Activated naive CD4-positive, alpha-beta T cell treated with anti-CD3 and anti-CD28 coated beads, Interleukin-2, amount 50 U/mL, for 24 hours (primary cell): ENCODE data around the gene KCNJ6.

ENCODE experiments used
- H3K27ac Mint-ChIP-seq: one replicate; pipeline ENCODE4 v1.8.0; 2021; ENCODE audit warnings: mild to moderate bottlenecking, mixed read lengths
- H3K27me3 Mint-ChIP-seq: one replicate; pipeline ENCODE4 v1.8.0; 2021; ENCODE audit warnings: mixed read lengths
- H3K36me3 Mint-ChIP-seq: one replicate; pipeline ENCODE4 v1.8.0; 2021; ENCODE audit warnings: mixed read lengths
- H3K4me1 Mint-ChIP-seq: one replicate; pipeline ENCODE4 v1.8.0; 2021; ENCODE audit warnings: mixed read lengths
- H3K4me3 Mint-ChIP-seq: one replicate; pipeline ENCODE4 v1.8.0; 2021; ENCODE audit warnings: mild to moderate bottlenecking, mixed read lengths
- H3K9me3 Mint-ChIP-seq: one replicate; pipeline ENCODE4 v1.8.0; 2021; ENCODE audit warnings: mixed read lengths

Gene KCNJ6

GRCh38 chr21:37821786-37822450, 94.3 kb downstream of the KCNJ6 start:
- H3K4me3 Mint-ChIP-seq: no peak overlapping the region
- peaks cover 4% of the 10 kb centered on the region for H3K27me3 Mint-ChIP-seq
- H3K36me3 Mint-ChIP-seq: no peaks in the 10 kb centered on the region
- no peaks in the 10 kb centered on the region for H3K4me1 Mint-ChIP-seq
- no peaks in the 10 kb centered on the region for H3K9me3 Mint-ChIP-seq
- no peak overlapping the region for H3K27ac Mint-ChIP-seq

- Mint-ChIP-seq H3K27ac (no peak overlapping the region), H3K9me3 (no peaks in the 10 kb centered on the region), H3K36me3 (no peaks in the 10 kb centered on the region), H3K27me3 (peaks cover 4% of the 10 kb centered on the region), H3K4me1 (no peaks in the 10 kb centered on the region), H3K4me3 (no peak overlapping the region)
Measured at GRCh38 chr21:37821092-37821491, 95.2 kb downstream of the KCNJ6 start.

DNA sequence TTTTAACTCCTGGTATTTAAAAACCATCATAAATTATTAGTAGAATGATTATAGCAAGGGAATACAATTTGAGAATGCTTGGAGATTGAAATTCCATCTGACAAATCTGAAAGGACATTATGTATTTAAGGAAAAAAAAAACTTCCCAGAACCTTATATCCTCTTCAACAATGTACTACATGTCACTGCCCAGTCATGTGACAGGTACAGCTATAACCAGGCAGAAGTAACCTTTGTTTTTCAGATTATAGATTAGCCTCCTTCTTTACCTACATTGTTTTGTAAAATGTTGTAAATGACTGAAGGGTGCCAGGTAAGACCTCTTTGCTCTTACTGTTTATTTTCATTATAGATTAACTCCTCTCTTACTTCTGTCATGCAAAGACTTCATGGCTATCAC, 96.9 kb downstream of the KCNJ6 start:
- no peaks in the 10 kb centered on the region for H3K36me3 Mint-ChIP-seq
- H3K27ac Mint-ChIP-seq: no peak overlapping the region
- no peak overlapping the region for H3K4me3 Mint-ChIP-seq
- H3K27me3 Mint-ChIP-seq: peaks cover 2% of the 10 kb centered on the region
- H3K4me1 Mint-ChIP-seq: no peaks in the 10 kb centered on the region
- H3K9me3 Mint-ChIP-seq: no peaks in the 10 kb centered on the region

GRCh38 chr21:37817242-37817641, 99.0 kb downstream of the KCNJ6 start:
- Mint-ChIP-seq H3K27ac (no peak overlapping the region), H3K9me3 (peaks cover 16% of the 10 kb centered on the region), H3K36me3 (peaks cover 2% of the 10 kb centered on the region), H3K27me3 (peaks cover 6% of the 10 kb centered on the region), H3K4me3 (no peak overlapping the region), H3K4me1 (no peaks in the 10 kb centered on the region)

DNA sequence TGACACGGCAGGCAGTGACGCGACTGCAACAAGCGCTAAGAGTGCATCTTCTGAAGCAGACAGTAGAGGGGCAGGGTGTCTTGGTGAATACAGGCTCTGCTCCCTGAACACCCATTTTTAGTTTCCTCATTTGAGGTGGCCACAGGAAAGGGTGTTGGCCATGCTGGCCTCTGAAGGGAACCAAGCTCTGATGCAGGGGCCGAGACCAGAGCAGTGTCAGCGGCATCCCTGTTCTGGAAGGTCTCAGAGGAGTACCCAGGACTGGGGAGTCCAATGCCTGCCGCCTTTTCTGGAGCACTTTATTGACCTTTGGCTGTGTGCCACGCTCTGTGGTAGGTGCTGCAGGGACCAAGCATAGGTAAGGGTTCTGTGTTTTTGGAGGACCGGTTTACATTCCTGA, 100.4 kb downstream of the KCNJ6 start:
- no peaks in the 10 kb centered on the region for H3K4me1 Mint-ChIP-seq
- H3K36me3 Mint-ChIP-seq: peaks cover 2% of the 10 kb centered on the region
- no peak overlapping the region for H3K4me3 Mint-ChIP-seq
- H3K27me3 Mint-ChIP-seq: peaks cover 11% of the 10 kb centered on the region
- H3K9me3 Mint-ChIP-seq: peaks cover 16% of the 10 kb centered on the region
- no peak overlapping the region for H3K27ac Mint-ChIP-seq

- Mint-ChIP-seq H3K36me3 (peaks cover 2% of the 10 kb centered on the region), H3K9me3 (peaks cover 16% of the 10 kb centered on the region), H3K4me3 (no peak overlapping the region), H3K27me3 (peaks cover 19% of the 10 kb centered on the region), H3K27ac (no peak overlapping the region), H3K4me1 (no peaks in the 10 kb centered on the region)
Measured at GRCh38 chr21:37811711-37812110, 104.5 kb downstream of the KCNJ6 start.

GRCh38 chr21:37808261-37808660, 108.0 kb downstream of the KCNJ6 start:
- H3K27ac Mint-ChIP-seq: no peak overlapping the region
- no peaks in the 10 kb centered on the region for H3K4me1 Mint-ChIP-seq
- H3K36me3 Mint-ChIP-seq: peaks cover 2% of the 10 kb centered on the region
- peaks cover 15% of the 10 kb centered on the region for H3K9me3 Mint-ChIP-seq
- H3K4me3 Mint-ChIP-seq: no peak overlapping the region
- H3K27me3 Mint-ChIP-seq: peaks cover 26% of the 10 kb centered on the region

DNA sequence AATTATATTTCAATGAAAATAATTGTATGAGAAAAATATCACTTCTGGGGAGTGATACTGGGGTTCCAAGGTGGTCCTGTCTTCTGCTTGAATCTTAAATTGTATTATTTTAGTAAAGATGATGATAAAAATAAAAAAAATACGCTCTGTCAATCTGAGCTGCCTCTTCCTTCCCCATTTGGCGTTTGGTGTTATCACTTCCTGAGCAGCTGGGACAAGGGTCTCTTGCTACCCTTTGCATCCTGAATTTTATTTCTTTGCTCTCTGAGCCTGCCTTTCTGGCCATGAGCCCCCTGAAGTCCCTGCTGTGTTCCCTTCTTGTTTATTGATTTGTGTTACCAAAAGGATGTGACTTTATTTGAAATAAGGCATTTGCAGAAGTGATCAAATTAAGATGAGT, 111.0 kb downstream of the KCNJ6 start:
- Mint-ChIP-seq H3K4me3 (no peak overlapping the region), H3K27me3 (peaks cover 19% of the 10 kb centered on the region), H3K9me3 (peaks cover 5% of the 10 kb centered on the region), H3K27ac (no peak overlapping the region), H3K36me3 (no peaks in the 10 kb centered on the region), H3K4me1 (no peaks in the 10 kb centered on the region)

- Mint-ChIP-seq H3K9me3 (peaks cover 5% of the 10 kb centered on the region), H3K4me1 (no peaks in the 10 kb centered on the region), H3K27me3 (peaks cover 14% of the 10 kb centered on the region), H3K27ac (no peak overlapping the region), H3K36me3 (no peaks in the 10 kb centered on the region), H3K4me3 (no peak overlapping the region)
Measured at GRCh38 chr21:37804001-37804400, 112.3 kb downstream of the KCNJ6 start.

DNA sequence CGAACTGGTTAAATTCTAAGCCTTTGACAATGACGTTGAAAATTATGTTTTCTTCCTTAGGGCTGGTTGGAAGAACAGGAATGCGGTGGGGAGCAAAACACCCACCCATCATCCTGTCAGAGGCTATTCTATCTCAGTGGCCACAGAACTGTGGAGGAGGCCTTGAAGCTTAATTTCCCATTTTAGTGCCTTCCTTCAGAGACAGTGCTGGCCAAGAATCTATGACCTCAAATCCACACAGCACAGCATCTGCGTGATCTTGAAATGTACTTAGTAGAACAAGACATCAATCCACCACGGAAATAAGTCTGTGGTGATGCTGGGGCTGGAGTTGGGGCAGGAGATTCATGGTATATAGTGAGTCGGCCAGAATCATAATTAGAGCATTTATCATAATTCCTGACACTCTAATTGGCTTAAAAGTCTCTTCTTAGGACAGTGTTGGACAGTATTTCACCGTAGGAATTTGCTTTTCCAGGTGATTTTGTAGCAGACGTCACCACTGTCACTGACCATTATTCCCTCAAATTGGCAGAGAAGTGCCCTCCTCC, 113.1 kb downstream of the KCNJ6 start:
- Mint-ChIP-seq H3K4me3 (no peak overlapping the region), H3K27me3 (peaks cover 13% of the 10 kb centered on the region), H3K4me1 (no peaks in the 10 kb centered on the region)

DNA sequence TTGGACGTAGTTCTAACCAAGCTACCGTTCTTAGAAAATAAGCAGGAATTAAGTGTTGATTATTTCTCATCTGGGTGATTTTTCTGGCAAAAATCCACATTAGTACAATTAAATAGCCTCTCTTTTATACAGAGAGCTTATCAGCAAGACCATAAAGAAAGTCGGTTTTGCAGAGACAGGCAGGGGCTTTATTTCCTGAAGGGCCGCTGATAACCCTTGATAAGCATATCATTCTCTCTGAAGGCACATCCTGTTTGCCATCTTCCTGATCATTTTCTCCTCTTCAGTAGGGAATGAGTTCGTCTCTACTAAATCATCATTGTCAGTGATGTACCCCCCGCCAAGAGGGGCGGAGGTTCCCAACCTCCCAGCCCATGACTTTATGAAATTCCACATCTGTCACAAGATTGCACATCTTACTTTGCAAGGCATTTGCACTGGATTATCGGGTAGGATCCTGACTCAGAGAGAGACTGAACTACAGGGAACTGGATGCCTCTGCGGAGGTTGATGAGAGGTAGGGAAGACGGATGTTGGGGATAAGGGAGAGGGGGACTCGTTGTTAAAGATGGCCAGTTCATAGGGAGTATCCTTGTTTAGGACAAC, 115.7 kb downstream of the KCNJ6 start:
- peaks cover 13% of the 10 kb centered on the region for H3K27me3 Mint-ChIP-seq
- no peaks in the 10 kb centered on the region for H3K4me1 Mint-ChIP-seq
- H3K27ac Mint-ChIP-seq: no peak overlapping the region
- no peaks in the 10 kb centered on the region for H3K36me3 Mint-ChIP-seq
- H3K4me3 Mint-ChIP-seq: no peak overlapping the region
- peaks cover 5% of the 10 kb centered on the region for H3K9me3 Mint-ChIP-seq

More for the DNA sequence above, 113.1 kb downstream of the KCNJ6 start:
- H3K9me3 Mint-ChIP-seq: peaks cover 5% of the 10 kb centered on the region
- no peaks in the 10 kb centered on the region for H3K36me3 Mint-ChIP-seq
- no peak overlapping the region for H3K27ac Mint-ChIP-seq

DNA sequence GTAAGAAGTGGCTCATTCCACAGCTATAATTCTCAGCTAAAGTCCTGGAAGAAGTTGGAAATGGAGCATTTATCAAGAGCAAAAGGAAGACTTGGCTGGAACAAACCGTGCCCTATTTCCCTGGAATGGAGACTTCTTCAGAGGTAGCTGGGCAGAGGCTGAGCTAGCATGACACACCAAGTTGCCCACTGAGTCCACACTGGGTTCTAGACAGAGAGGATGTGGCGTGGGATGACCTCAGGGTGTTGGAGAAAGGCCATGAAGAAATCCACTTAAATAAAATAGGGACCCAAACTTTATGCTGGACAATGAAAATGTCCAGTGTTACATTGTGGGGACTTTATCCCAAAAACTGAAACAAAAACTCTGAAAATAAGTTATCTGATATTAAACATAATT, 116.2 kb downstream of the KCNJ6 start:
- Mint-ChIP-seq H3K27ac (no peak overlapping the region), H3K27me3 (peaks cover 13% of the 10 kb centered on the region), H3K9me3 (peaks cover 5% of the 10 kb centered on the region), H3K36me3 (no peaks in the 10 kb centered on the region), H3K4me1 (no peaks in the 10 kb centered on the region), H3K4me3 (no peak overlapping the region)

- Mint-ChIP-seq H3K4me3 (no peak overlapping the region), H3K27me3 (peaks cover 11% of the 10 kb centered on the region), H3K27ac (no peak overlapping the region), H3K4me1 (no peaks in the 10 kb centered on the region), H3K9me3 (no peaks in the 10 kb centered on the region), H3K36me3 (no peaks in the 10 kb centered on the region)
Measured at GRCh38 chr21:37799211-37800056, 116.8 kb downstream of the KCNJ6 start.

GRCh38 chr21:37797403-37797802, 118.9 kb downstream of the KCNJ6 start:
- H3K4me1 Mint-ChIP-seq: no peaks in the 10 kb centered on the region
- H3K27me3 Mint-ChIP-seq: peaks cover 7% of the 10 kb centered on the region
- no peaks in the 10 kb centered on the region for H3K9me3 Mint-ChIP-seq
- H3K4me3 Mint-ChIP-seq: no peak overlapping the region
- H3K27ac Mint-ChIP-seq: no peak overlapping the region
- H3K36me3 Mint-ChIP-seq: no peaks in the 10 kb centered on the region

GRCh38 chr21:37796011-37796410, 120.2 kb downstream of the KCNJ6 start:
- peak overlapping the region; percentile 10 for H3K27ac Mint-ChIP-seq
- H3K4me3 Mint-ChIP-seq: no peak overlapping the region
- no peaks in the 10 kb centered on the region for H3K9me3 Mint-ChIP-seq

DNA sequence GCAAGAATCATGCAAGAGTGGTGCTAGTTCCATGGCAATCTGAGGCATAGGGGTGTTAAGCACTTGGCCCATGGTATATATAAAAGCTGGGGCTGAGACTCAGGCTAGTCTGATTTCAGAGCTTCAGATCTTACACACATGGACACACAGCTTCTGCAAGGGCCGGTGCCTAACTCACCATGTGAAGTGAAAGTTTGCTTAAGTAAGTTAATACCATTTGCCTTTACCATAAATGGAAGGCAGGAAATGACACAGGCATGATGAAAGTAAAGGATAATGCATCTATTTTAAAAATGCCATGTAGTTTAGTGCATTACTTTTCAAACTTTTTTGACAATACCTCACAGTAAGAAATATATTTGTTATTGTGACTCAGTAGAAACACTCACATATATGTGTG, 122.6 kb downstream of the KCNJ6 start:
- Mint-ChIP-seq H3K9me3 (no peaks in the 10 kb centered on the region), H3K4me1 (no peaks in the 10 kb centered on the region), H3K27ac (no peak overlapping the region), H3K4me3 (no peak overlapping the region), H3K36me3 (no peaks in the 10 kb centered on the region), H3K27me3 (peaks cover 2% of the 10 kb centered on the region)

More at GRCh38 chr21:37796011-37796410, 120.2 kb downstream of the KCNJ6 start:
- Mint-ChIP-seq H3K4me1 (no peaks in the 10 kb centered on the region), H3K36me3 (no peaks in the 10 kb centered on the region), H3K27me3 (peaks cover 4% of the 10 kb centered on the region)
